Body of pancreas (tissue), 4 donors: ENCODE data around the gene RGS17. TPM values are rescaled to one million over a fixed set of nuclear protein-coding genes. Genes with fewer than 3 reads are reported as not detected.

Experiments
- ATAC-seq: fragments of 150-250 bp; one replicate; pipeline ENCODE4 v1.9.1; 2016
- DNase-seq, 4 donors: peaks; one replicate each; pipeline ENCODE4 v3.0.0-alpha.2; 2019
- H3K27ac ChIP-seq, 4 donors: fragments of 200-600 bp; sonication (generic); 1 replicate in 3 of 4; 2 replicates in 1 of 4; pipeline versions ENCODE4 v1.5.1 to v1.6.1; 2016 to 2019; ENCODE audit warnings: mild to moderate bottlenecking in 1 of 4, mixed read lengths in 1 of 4, moderate library complexity in 1 of 4
- H3K27me3 ChIP-seq, 2 donors: fragments of 200-600 bp; sonication (generic); one replicate each; pipeline ENCODE4 v1.6.0; 2016; ENCODE audit warnings: mild to moderate bottlenecking in 1 of 2
- H3K36me3 ChIP-seq, 2 donors: fragments of 200-600 bp; sonication (generic); replicated peaks in 1 of 2; 2 replicates each; pipeline ENCODE4 v1.5.1; 2016; ENCODE audit warnings: low read depth in 2 of 2; ENCODE audit not compliant: insufficient read depth in 1 of 2
- H3K4me1 ChIP-seq: fragments of 200-600 bp; sonication (generic); one replicate; pipeline ENCODE4 v1.6.0; 2016
- H3K4me3 ChIP-seq, 2 donors: fragments of 200-600 bp; sonication (generic); 1 replicate in 1 of 2; 2 replicates in 1 of 2; pipeline ENCODE4 v1.5.1; 2016 to 2019
- H3K9me3 ChIP-seq, 3 donors: fragments of 200-600 bp; sonication (generic); 1 replicate in 2 of 3; 2 replicates in 1 of 3; pipeline ENCODE4 v1.5.1; 2016
- CTCF ChIP-seq, 7 experiments: fragments of 450-650 bp in 4 of 7; fragments of 200-600 bp in 3 of 7; sonication (generic) in 3 of 7; IDR thresholded peaks; one replicate each; pipeline ENCODE4 v1.5.1; 2016 to 2019; ENCODE audit warnings: antibody characterized with exemption in 7 of 7
- POLR2A ChIP-seq, 3 donors: fragments of 450-650 bp; IDR thresholded peaks; one replicate each; pipeline ENCODE4 v1.6.1; 2016; ENCODE audit warnings: antibody characterized with exemption in 3 of 3, mild to moderate bottlenecking in 2 of 3
- WGBS, 2 donors: methylation state at CpG; one replicate each; pipeline ENCODE4 v1.1.5; 2017; 5-methylcytosine and 5-hydroxymethylcytosine counted together
- intact Hi-C: fragments of 100-400 bp; cut with DNase I; formaldehyde crosslinking; loops from one replicate; pipeline ENCODE4 v1.15.1; 2023
- total RNA-seq, 2 donors: library from RNA; depleted of rRNA; stranded (reverse); fragments of >200 nt; gene quantifications; one replicate each; pipeline ENCODE4 v1.1.0, GENCODE V29; 2016

RGS17 gene
- total RNA-seq, 2 donors from 2014 or later, result 0.33 to 1.0 TPM

DNA sequence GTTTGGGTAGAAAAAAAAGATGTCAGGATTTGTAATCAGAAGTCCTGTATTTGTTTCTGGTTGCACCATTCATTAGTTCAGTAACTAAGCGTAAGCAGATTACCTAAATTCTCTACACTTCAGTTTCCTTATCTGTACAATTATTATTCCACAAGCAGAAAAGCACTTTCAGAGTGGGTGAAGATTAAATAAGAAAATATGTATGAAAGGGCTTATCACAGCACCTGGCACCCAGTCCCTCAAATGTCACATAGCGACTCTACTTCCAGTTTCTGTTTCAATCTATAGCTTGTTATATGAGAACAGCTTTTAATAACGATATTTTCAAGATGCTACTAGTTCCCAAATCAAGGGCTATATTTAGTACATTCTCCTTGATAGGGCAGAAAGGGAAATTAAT is 31.4 kb downstream of the RGS17 start:
- WGBS, 2 donors, result 38 to 49% methylated on average over 3 of the region's 3 CpGs
- Histone ChIP-seq H3K4me1 (peaks cover 10% of the 10 kb centered on the region), H3K27me3 (no peaks in the 10 kb centered on the region), H3K27ac (no peak overlapping the region), H3K9me3 (no peaks in the 10 kb centered on the region), H3K36me3 (no peaks in the 10 kb centered on the region), H3K4me3 (no peak overlapping the region)
- TF ChIP-seq POLR2A (IDR thresholded peaks at IDR 0.05) (no peak), CTCF (IDR thresholded peaks at IDR 0.05) (no peak)
- DNase-seq (no peak), ATAC-seq (no peak)
- intact Hi-C loops, result no loop called here

GRCh38 chr6:153096792-153097191 is 34.3 kb downstream of the RGS17 start:
- intact Hi-C loops, result no loop called here
- H3K4me1 ChIP-seq, result no peaks in the 10 kb centered on the region
- no peak overlapping the region for H3K27ac ChIP-seq
- ATAC-seq (no peak), DNase-seq (no peak)
- H3K27me3 ChIP-seq, result no peaks in the 10 kb centered on the region
- TF ChIP-seq POLR2A (IDR thresholded peaks at IDR 0.05) (no peak), CTCF (IDR thresholded peaks at IDR 0.05) (no peak)
- H3K4me3 ChIP-seq, result no peak overlapping the region
- no peaks in the 10 kb centered on the region for H3K36me3 ChIP-seq
- WGBS, 2 donors, result 21 to 26% methylated on average over 1 of the region's 1 CpG
- no peaks in the 10 kb centered on the region for H3K9me3 ChIP-seq

- intact Hi-C loops, result no loop called here
- ATAC-seq (no peak), DNase-seq (no peak)
- no peak for TF ChIP-seq POLR2A (IDR thresholded peaks at IDR 0.05)
- no peak for TF ChIP-seq CTCF (IDR thresholded peaks at IDR 0.05)
- H3K27me3 ChIP-seq, result no peaks in the 10 kb centered on the region
- WGBS, 2 donors, result 49 to 59% methylated on average over 4 of the region's 4 CpGs
- no peak overlapping the region for H3K4me3 ChIP-seq
- no peaks in the 10 kb centered on the region for H3K9me3 ChIP-seq
- no peak overlapping the region for H3K27ac ChIP-seq
- no peaks in the 10 kb centered on the region for H3K36me3 ChIP-seq
- H3K4me1 ChIP-seq, result no peaks in the 10 kb centered on the region
Measured at GRCh38 chr6:153096031-153096430, 35.1 kb downstream of the RGS17 start.

GRCh38 chr6:153092082-153093013 is 38.7 kb downstream of the RGS17 start:
- intact Hi-C loops, result no loop called here
- no peak for ATAC-seq
- 68 to 73% methylated on average over 9 of the region's 9 CpGs for WGBS, 2 donors

More at GRCh38 chr6:153092082-153093013, 38.7 kb downstream of the RGS17 start:
- H3K27ac ChIP-seq, result no peak overlapping the region
- DNase-seq, result no peak
- no peak overlapping the region for H3K4me3 ChIP-seq
- TF ChIP-seq CTCF (IDR thresholded peaks at IDR 0.05) (no peak), POLR2A (IDR thresholded peaks at IDR 0.05) (no peak)
- H3K36me3 ChIP-seq, result no peaks in the 10 kb centered on the region
- H3K27me3 ChIP-seq, result no peaks in the 10 kb centered on the region
- no peaks in the 10 kb centered on the region for H3K4me1 ChIP-seq
- no peaks in the 10 kb centered on the region for H3K9me3 ChIP-seq
